C4-2B (cell line): ENCODE data around the gene GALNT5.

Experiments used
- CTCF ChIP-seq: fragments of 450-650 bp; conservative IDR thresholded peaks from 2 replicates; pipeline ENCODE4 v1.5.1; 2017; ENCODE audit warnings: mild to moderate bottlenecking
- ZFX ChIP-seq: fragments of 450-650 bp; IDR thresholded peaks from 2 replicates; pipeline ENCODE4 v1.6.1; 2017

- TF ChIP-seq CTCF: no peak
- TF ChIP-seq ZFX: no peak
These were observed 40.1 kb upstream of the GALNT5 start for GRCh38 chr2:157217409-157217808.
